NCI-H510A (cell line): ENCODE data around the gene GLYATL1.
"Not testable (repeated sequence)": the region's sequence is repeated elsewhere in the genome, so short reads cannot be mapped to it uniquely, and the experiment has no call there.

Experiments used
- DNase-seq: peaks from one replicate; lab custom pipeline; 2025; lab: John Stamatoyannopoulos, UW

GLYATL1 gene

DNA sequence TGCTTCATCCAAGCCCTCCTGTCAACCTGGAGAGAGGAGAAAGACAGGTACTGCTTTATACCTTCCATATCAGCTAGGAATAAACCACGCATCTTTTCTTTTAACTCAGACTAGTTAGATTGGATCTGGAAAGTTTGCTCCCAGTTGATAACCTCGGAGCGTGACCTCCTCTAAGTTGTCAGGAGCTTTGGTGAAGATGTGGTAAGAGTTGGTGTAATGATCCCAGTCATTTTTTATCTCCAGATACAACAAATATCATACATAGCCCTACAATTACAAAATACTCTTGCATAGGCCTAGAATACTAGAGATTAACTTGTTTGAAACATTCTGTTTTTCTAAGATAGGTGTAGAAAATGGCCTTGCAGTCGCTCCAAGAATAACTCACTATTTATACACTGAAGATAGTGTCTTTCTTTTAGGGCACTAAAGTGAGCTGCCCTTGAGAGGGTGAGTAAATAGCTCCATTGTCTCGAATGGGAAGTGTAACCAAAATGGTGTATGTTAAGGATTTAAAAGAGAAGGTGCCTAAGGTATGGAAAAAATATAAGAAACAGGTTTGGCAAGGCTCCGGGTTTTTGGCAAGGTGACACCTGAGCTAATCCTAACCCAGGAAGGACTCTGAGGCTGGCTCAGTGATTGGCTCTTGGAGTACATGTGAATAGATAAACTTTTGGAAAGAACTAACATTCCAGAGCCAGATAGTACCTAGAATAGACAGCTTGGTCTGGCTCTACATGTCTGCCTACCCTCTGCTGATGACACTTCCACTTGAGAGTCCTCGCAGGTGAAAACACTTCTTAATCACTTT lies 59.4 kb downstream of the GLYATL1 start:
- DNase-seq, result no peak

DNA sequence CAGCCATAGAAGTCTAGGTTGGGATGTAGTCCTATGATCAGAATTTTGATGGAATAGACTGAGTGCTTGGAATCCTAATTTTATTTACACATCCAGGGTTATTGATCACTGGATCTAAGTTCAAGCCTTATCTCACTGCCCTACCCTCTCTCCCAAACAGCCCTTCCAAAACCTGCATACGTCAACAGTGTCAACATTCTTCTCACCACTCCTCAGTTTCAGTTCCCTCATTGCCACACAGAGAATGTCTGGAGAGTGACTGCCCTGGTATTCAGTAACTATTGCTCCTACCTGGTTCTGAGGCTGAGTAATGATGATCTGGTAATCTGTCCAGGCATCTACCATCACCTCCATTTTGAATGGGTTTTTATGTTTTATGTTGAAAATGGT lies 60.0 kb downstream of the GLYATL1 start:
- DNase-seq, result no peak

- DNase-seq, result no peak
These were observed 60.7 kb downstream of the GLYATL1 start for GRCh38 chr11:59000003-59000402.

GRCh38 chr11:59002006-59002405 lies 62.7 kb downstream of the GLYATL1 start:
- not testable (repeated sequence) for DNase-seq
